H1 (cell line): Measurements from ENCODE around the gene INPP4A.

Experiments used
- CEBPB ChIP-seq: IDR thresholded peaks from 2 replicates; pipeline ENCODE4 v1.6.1; 2012; ENCODE audit warnings: low read depth, low read length
- CTCF ChIP-seq, 3 experiments: IDR thresholded peaks; 1 replicate in 2 of 3; 2 replicates in 1 of 3; pipeline versions ENCODE4 v1.5.1 to v1.6.1; 2011; ENCODE audit warnings: low read length in 3 of 3, mild to moderate bottlenecking in 3 of 3, inconsistent platforms in 2 of 3, low read depth in 1 of 3, moderate library complexity in 1 of 3; ENCODE audit not compliant: insufficient read depth in 1 of 3; ENCODE audit errors: control extremely low read depth in 1 of 3
- GABPA ChIP-seq: IDR thresholded peaks from 2 replicates; pipeline ENCODE4 v1.6.1; 2011; ENCODE audit warnings: mild to moderate bottlenecking, low read length, moderate library complexity, borderline replicate concordance; ENCODE audit not compliant: insufficient read depth
- GTF2F1 ChIP-seq: IDR thresholded peaks from 2 replicates; pipeline ENCODE4 v1.6.1; 2012; ENCODE audit warnings: low read depth, low read length, improper control_type of control experiment, borderline replicate concordance
- JUN ChIP-seq: IDR thresholded peaks from 2 replicates; pipeline ENCODE4 v1.6.1; 2011; ENCODE audit warnings: low read depth, mild to moderate bottlenecking, improper control_type of control experiment, low read length
- PHF8 ChIP-seq: fragments of 200-600 bp; sonication (generic); conservative IDR thresholded peaks from 2 replicates; pipeline ENCODE4 v1.7.1; 2012; ENCODE audit warnings: low read depth, mild to moderate bottlenecking, inconsistent platforms, low read length, moderate library complexity
- POLR2A ChIP-seq, 2 experiments: IDR thresholded peaks; 1 replicate in 1 of 2; 2 replicates in 1 of 2; pipeline ENCODE4 v1.6.1; 2011; ENCODE audit warnings: low read depth in 2 of 2, low read length in 2 of 2, mild to moderate bottlenecking in 2 of 2; ENCODE audit errors: control extremely low read depth in 1 of 2
- POU5F1 ChIP-seq: IDR thresholded peaks from 2 replicates; pipeline ENCODE4 v1.6.1; 2011; ENCODE audit warnings: low read depth, mild to moderate bottlenecking, low read length, moderate library complexity

- no peak for TF ChIP-seq PHF8
- TF ChIP-seq POLR2A (IDR thresholded peaks at IDR 0.05; ENCODE audit: control extremely low read depth in 1 of 2, low read depth in 2 of 2, low read length in 2 of 2): no peak
- no peak for TF ChIP-seq JUN
- no peak for TF ChIP-seq GABPA
- TF ChIP-seq CTCF (IDR thresholded peaks at IDR 0.05; ENCODE audit: control extremely low read depth in 1 of 3, insufficient read depth in 1 of 3, low read depth in 1 of 3, low read length in 3 of 3): no peak
- no peak for TF ChIP-seq GTF2F1
- no peak for TF ChIP-seq CEBPB
- TF ChIP-seq POU5F1: no peak
Observed at GRCh38 chr2:98586551-98587140, 142.0 kb downstream of the INPP4A start.
